Measurements from ENCODE around the gene LTK. TPM values are rescaled to one million over a fixed set of nuclear protein-coding genes. Genes with fewer than 3 reads are reported as not detected.

The LTK gene
- total RNA-seq, 2 experiments from 2014 or later, result 1.6 to 1.9 TPM

GRCh38 chr15:41553731-41554130 lies 40.1 kb upstream of the LTK start:
- Mint-ChIP-seq H3K27me3 (peaks cover 16% of the 10 kb centered on the region), H3K9me3 (no peaks in the 10 kb centered on the region), H3K4me1 (peaks cover 19% of the 10 kb centered on the region), H3K4me3 (no peak overlapping the region), H3K36me3 (no peaks in the 10 kb centered on the region), H3K27ac (no peak overlapping the region)
- DNase-seq (no peak), ATAC-seq (ENCODE audit: low read depth) (no peak)
- POLR2A ChIA-PET, result interaction anchor here (0.7 kb wide), 1 partner anchor 9 kb away, joined by 3 read pairs; no protein-coding TSS in a partner anchor

GRCh38 chr15:41550066-41550775 lies 36.6 kb upstream of the LTK start:
- Mint-ChIP-seq H3K4me3 (no peak overlapping the region), H3K4me1 (peaks cover 3% of the 10 kb centered on the region), H3K27me3 (no peaks in the 10 kb centered on the region), H3K36me3 (no peaks in the 10 kb centered on the region), H3K9me3 (no peaks in the 10 kb centered on the region), H3K27ac (no peak overlapping the region)
- POLR2A ChIA-PET, result no interaction called here
- DNase-seq, result no peak
- no peak for ATAC-seq (ENCODE audit: low read depth)

GRCh38 chr15:41546851-41547786 lies 33.5 kb upstream of the LTK start:
- H3K9me3 Mint-ChIP-seq, result no peaks in the 10 kb centered on the region
- POLR2A ChIA-PET, result interaction anchor here (0.7 kb wide), 1 partner anchor 9 kb away, joined by 3 read pairs; no protein-coding TSS in a partner anchor
- ATAC-seq (ENCODE audit: low read depth), result no peak

GRCh38 chr15:41545218-41545617 lies 31.6 kb upstream of the LTK start:
- Mint-ChIP-seq H3K9me3 (no peaks in the 10 kb centered on the region), H3K36me3 (no peaks in the 10 kb centered on the region), H3K4me1 (peaks cover 12% of the 10 kb centered on the region), H3K4me3 (peak overlapping the region; percentile 96), H3K27ac (peak overlapping the region; percentile 69), H3K27me3 (no peaks in the 10 kb centered on the region)
- POLR2A ChIA-PET, result no interaction called here
- ATAC-seq (ENCODE audit: low read depth) (no peak), DNase-seq (no peak)

More at GRCh38 chr15:41546851-41547786, 33.5 kb upstream of the LTK start:
- Mint-ChIP-seq H3K4me1 (peaks cover 7% of the 10 kb centered on the region), H3K27ac (no peak overlapping the region), H3K36me3 (no peaks in the 10 kb centered on the region), H3K4me3 (no peak overlapping the region), H3K27me3 (no peaks in the 10 kb centered on the region)
- DNase-seq, result no peak

- peak overlapping the region; percentile 79 for H3K27ac Mint-ChIP-seq
- POLR2A ChIA-PET, result interaction anchor here (0.5 to 1.4 kb wide), 9 partner anchors 9 to 977 kb away, joined by 3 to 6 read pairs (median 4); partner anchors contain the start of genes LTK, MAPKBP1 and MGA
These were observed 31.0 kb upstream of the LTK start for GRCh38 chr15:41544650-41545015.

GRCh38 chr15:41543521-41543870 lies 29.9 kb upstream of the LTK start:
- no peaks in the 10 kb centered on the region for H3K27me3 Mint-ChIP-seq
- POLR2A ChIA-PET, result interaction anchor here (0.5 to 1.4 kb wide), 12 partner anchors 24 to 1447 kb away, joined by 3 to 6 read pairs (median 4); partner anchors contain the start of genes LTK, MAPKBP1, MGA and NDUFAF1
- H3K9me3 Mint-ChIP-seq, result no peaks in the 10 kb centered on the region
- H3K27ac Mint-ChIP-seq, result peak overlapping the region; percentile 79
- H3K36me3 Mint-ChIP-seq, result no peaks in the 10 kb centered on the region
- peaks cover 12% of the 10 kb centered on the region for H3K4me1 Mint-ChIP-seq
- H3K4me3 Mint-ChIP-seq, result peak overlapping the region; percentile 96
- ATAC-seq (ENCODE audit: low read depth) (no peak), DNase-seq (no peak)

More at GRCh38 chr15:41544650-41545015, 31.0 kb upstream of the LTK start:
- DNase-seq (peak; percentile 36), ATAC-seq (ENCODE audit: low read depth) (no peak)
- peaks cover 12% of the 10 kb centered on the region for H3K4me1 Mint-ChIP-seq
- no peaks in the 10 kb centered on the region for H3K36me3 Mint-ChIP-seq
- H3K27me3 Mint-ChIP-seq, result no peaks in the 10 kb centered on the region
- H3K4me3 Mint-ChIP-seq, result peak overlapping the region; percentile 96
- no peaks in the 10 kb centered on the region for H3K9me3 Mint-ChIP-seq

- DNase-seq (no peak), ATAC-seq (ENCODE audit: low read depth) (no peak)
- Mint-ChIP-seq H3K4me1 (peaks cover 11% of the 10 kb centered on the region), H3K27me3 (no peaks in the 10 kb centered on the region), H3K36me3 (peaks cover 15% of the 10 kb centered on the region), H3K9me3 (no peaks in the 10 kb centered on the region), H3K4me3 (no peak overlapping the region), H3K27ac (no peak overlapping the region)
- POLR2A ChIA-PET, result no interaction called here
These were observed 23.2 kb upstream of the LTK start for GRCh38 chr15:41536866-41537265.

GRCh38 chr15:41535544-41535943 lies 21.9 kb upstream of the LTK start:
- DNase-seq (no peak), ATAC-seq (ENCODE audit: low read depth) (no peak)
- POLR2A ChIA-PET, result no interaction called here
- H3K4me3 Mint-ChIP-seq, result no peak overlapping the region
- no peak overlapping the region for H3K27ac Mint-ChIP-seq
- H3K36me3 Mint-ChIP-seq, result peaks cover 15% of the 10 kb centered on the region
- no peaks in the 10 kb centered on the region for H3K9me3 Mint-ChIP-seq
- H3K27me3 Mint-ChIP-seq, result no peaks in the 10 kb centered on the region
- H3K4me1 Mint-ChIP-seq, result peaks cover 9% of the 10 kb centered on the region

GRCh38 chr15:41530363-41530956 lies 16.8 kb upstream of the LTK start:
- Mint-ChIP-seq H3K4me1 (no peaks in the 10 kb centered on the region), H3K9me3 (no peaks in the 10 kb centered on the region), H3K36me3 (peaks cover 20% of the 10 kb centered on the region), H3K27me3 (no peaks in the 10 kb centered on the region), H3K4me3 (no peak overlapping the region), H3K27ac (no peak overlapping the region)
- no peak for ATAC-seq (ENCODE audit: low read depth)
- no peak for DNase-seq
- POLR2A ChIA-PET, result no interaction called here

- Mint-ChIP-seq H3K27me3 (no peaks in the 10 kb centered on the region), H3K9me3 (no peaks in the 10 kb centered on the region), H3K27ac (no peak overlapping the region), H3K4me1 (no peaks in the 10 kb centered on the region), H3K4me3 (no peak overlapping the region), H3K36me3 (peaks cover 11% of the 10 kb centered on the region)
- POLR2A ChIA-PET, result interaction anchor here (0.8 kb wide), 1 partner anchor 9 kb away, joined by 4 read pairs; no protein-coding TSS in a partner anchor
- ATAC-seq (ENCODE audit: low read depth) (no peak), DNase-seq (no peak)
These were observed 9.5 kb upstream of the LTK start for GRCh38 chr15:41523097-41523496.

GRCh38 chr15:41521614-41522013 lies 8.0 kb upstream of the LTK start:
- POLR2A ChIA-PET, result no interaction called here
- no peaks in the 10 kb centered on the region for H3K27me3 Mint-ChIP-seq
- peaks cover 15% of the 10 kb centered on the region for H3K36me3 Mint-ChIP-seq
- no peaks in the 10 kb centered on the region for H3K4me1 Mint-ChIP-seq
- no peaks in the 10 kb centered on the region for H3K9me3 Mint-ChIP-seq
- H3K27ac Mint-ChIP-seq, result no peak overlapping the region
- ATAC-seq (ENCODE audit: low read depth), result no peak
- no peak for DNase-seq
- H3K4me3 Mint-ChIP-seq, result no peak overlapping the region

- Mint-ChIP-seq H3K36me3 (peaks cover 12% of the 10 kb centered on the region), H3K27ac (no peak overlapping the region), H3K9me3 (no peaks in the 10 kb centered on the region), H3K4me3 (no peak overlapping the region), H3K4me1 (no peaks in the 10 kb centered on the region), H3K27me3 (no peaks in the 10 kb centered on the region)
- ATAC-seq (ENCODE audit: low read depth), result no peak
- no peak for DNase-seq
- POLR2A ChIA-PET, result no interaction called here
These were observed 7.0 kb upstream of the LTK start for GRCh38 chr15:41520636-41521035.

GRCh38 chr15:41517895-41518449 lies 4.3 kb upstream of the LTK start:
- no peak overlapping the region for H3K27ac Mint-ChIP-seq
- peaks cover 10% of the 10 kb centered on the region for H3K27me3 Mint-ChIP-seq
- POLR2A ChIA-PET, result interaction anchor here (0.6 kb wide), 1 partner anchor 83 kb away, joined by 4 read pairs; no protein-coding TSS in a partner anchor
- H3K9me3 Mint-ChIP-seq, result no peaks in the 10 kb centered on the region
- H3K4me3 Mint-ChIP-seq, result no peak overlapping the region
- no peak for ATAC-seq (ENCODE audit: low read depth)
- peaks cover 11% of the 10 kb centered on the region for H3K36me3 Mint-ChIP-seq
- peaks cover 12% of the 10 kb centered on the region for H3K4me1 Mint-ChIP-seq
- no peak for DNase-seq
